Astrocyte (in vitro differentiated cells and primary cell): ENCODE measurements around the gene PPP2R5D.

ENCODE experiments used
- CTCF ChIP-seq: IDR thresholded peaks from 2 replicates; pipeline ENCODE4 v1.5.1; 2011; ENCODE audit warnings: low read depth, mild to moderate bottlenecking, inconsistent platforms, low read length, moderate library complexity; ENCODE audit not compliant: insufficient read depth
- EZH2 ChIP-seq: IDR thresholded peaks from 2 replicates; pipeline ENCODE4 v1.6.1; 2012; ENCODE audit warnings: mild to moderate bottlenecking, low read length, inconsistent platforms; ENCODE audit not compliant: insufficient read depth

- TF ChIP-seq EZH2 (no peak), CTCF (no peak)
These were observed 69.3 kb downstream of the PPP2R5D start, which contains the start of gene CUL7 for GRCh38 chr6:43053545-43054205.
